Fibroblast of pulmonary artery (primary cell): ENCODE measurements around the gene MGAT4A.

ENCODE experiments used
- DNase-seq: peaks from one replicate; pipeline ENCODE4 v3.0.0-alpha.2; 2010; ENCODE audit warnings: low read depth
- H3K4me3 ChIP-seq: replicated peaks from 2 replicates; pipeline ENCODE4 v1.5.1; 2011; ENCODE audit warnings: low read depth, mild to moderate bottlenecking, control low read depth, low read length, moderate library complexity
- TF ChIP-seq, protein P1 (sequence below): IDR thresholded peaks from 2 replicates; pipeline ENCODE4 v1.5.1; 2011; ENCODE audit warnings: mild to moderate bottlenecking, control low read depth, low read length, inconsistent platforms; ENCODE audit errors: missing control alignments

MGAT4A gene

DNA sequence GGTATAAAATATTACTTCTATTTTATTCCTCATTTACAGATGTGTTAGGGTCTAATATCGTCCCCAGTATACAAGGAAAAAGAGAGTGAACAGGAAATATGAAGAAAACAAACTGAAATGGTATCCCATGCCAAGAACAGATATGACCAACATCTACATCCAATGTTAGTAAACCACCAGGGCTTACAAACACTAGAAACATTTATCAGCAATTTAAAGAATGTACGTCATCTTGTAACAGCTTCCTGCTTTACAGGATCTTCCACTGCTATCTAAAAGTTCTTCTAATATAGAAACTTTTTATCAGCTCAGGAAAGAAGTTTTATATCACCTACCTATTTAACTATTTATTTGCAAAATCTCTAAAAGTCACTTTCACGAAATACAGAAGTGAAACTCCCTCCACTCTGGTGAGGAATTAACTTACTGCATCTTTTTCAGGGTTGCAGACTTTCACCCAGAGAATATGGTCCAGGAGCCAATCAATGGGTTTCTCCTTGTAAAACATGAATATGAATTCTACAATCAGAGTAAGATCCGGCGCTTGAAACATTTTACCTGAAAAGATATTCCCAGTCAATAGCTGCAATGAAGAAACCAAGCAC lies 87.3 kb downstream of the MGAT4A start:
- H3K4me3 ChIP-seq: no peak overlapping the region
- DNase-seq: peak; percentile 17
- TF ChIP-seq, protein P1, sequence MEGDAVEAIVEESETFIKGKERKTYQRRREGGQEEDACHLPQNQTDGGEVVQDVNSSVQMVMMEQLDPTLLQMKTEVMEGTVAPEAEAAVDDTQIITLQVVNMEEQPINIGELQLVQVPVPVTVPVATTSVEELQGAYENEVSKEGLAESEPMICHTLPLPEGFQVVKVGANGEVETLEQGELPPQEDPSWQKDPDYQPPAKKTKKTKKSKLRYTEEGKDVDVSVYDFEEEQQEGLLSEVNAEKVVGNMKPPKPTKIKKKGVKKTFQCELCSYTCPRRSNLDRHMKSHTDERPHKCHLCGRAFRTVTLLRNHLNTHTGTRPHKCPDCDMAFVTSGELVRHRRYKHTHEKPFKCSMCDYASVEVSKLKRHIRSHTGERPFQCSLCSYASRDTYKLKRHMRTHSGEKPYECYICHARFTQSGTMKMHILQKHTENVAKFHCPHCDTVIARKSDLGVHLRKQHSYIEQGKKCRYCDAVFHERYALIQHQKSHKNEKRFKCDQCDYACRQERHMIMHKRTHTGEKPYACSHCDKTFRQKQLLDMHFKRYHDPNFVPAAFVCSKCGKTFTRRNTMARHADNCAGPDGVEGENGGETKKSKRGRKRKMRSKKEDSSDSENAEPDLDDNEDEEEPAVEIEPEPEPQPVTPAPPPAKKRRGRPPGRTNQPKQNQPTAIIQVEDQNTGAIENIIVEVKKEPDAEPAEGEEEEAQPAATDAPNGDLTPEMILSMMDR: no peak

DNA sequence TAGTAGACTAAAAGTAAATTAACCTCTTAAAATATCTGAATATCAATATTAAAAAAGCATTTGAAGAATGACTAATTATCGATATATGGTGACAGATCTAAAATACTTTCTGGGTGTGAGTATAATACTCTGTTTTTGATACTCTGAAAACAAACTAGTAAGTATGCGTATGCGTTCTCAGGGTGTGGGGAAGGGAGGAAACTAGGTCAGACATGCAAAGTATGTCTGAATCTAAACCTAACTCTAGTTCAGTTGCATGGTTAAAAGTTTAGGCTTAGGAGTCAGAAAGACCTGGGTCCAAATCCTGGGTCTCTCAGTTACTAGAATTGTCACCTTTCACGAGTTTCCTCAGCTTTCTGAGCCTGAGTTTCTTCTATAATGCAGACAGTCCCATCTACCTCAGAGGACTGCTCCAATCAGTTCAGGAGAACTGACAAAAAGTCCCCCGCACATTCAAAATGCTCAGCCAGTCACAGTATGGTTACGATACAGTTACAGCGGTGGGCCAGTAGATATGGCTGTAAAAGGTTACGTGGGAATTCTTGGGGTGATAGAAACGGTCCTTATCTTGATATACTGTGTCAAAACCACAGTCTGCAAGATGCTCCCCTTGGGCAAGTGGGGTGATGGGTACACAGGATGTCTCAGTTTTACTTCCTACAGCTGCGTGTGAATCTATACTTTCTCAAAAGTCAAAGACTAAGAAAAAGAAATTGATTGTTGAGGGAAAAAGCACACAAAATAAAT lies 93.4 kb downstream of the MGAT4A start:
- TF ChIP-seq, protein P1: no peak
- no peak overlapping the region for H3K4me3 ChIP-seq
- DNase-seq: no peak

DNA sequence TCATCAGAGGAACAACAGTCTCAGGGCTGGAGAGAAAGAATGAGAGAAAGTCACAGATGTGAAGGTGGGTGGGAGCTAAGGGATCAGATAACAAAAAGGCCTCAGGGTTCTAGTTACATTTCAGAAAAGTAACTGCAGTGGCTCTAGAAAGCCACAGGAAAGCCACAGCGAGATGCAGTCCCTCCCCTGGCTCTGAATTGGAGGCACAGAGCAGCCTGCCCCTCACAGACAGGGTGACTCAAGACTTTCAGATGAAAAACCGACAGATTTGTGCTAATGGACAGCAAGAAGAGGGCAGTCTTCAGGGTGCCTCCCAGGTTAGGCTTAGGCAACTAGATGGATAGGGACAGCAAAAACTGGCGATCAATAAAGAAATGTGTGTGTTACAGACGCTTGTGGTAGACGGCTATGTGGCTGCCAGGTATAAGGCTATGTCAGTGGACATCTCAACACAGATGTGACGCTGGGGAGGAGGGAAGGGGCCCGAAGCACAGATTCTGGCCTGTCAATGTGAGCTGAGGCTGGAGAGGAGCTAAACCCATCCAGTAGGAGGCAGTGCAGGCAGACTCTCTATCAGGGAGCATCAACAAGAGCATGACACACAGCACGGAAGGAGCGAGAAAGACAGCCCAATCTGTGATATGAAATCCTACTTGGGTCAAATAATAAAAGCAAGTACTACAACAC lies 96.4 kb downstream of the MGAT4A start:
- no peak for DNase-seq
- TF ChIP-seq, protein P1: peak; percentile 31
- no peak overlapping the region for H3K4me3 ChIP-seq

DNA sequence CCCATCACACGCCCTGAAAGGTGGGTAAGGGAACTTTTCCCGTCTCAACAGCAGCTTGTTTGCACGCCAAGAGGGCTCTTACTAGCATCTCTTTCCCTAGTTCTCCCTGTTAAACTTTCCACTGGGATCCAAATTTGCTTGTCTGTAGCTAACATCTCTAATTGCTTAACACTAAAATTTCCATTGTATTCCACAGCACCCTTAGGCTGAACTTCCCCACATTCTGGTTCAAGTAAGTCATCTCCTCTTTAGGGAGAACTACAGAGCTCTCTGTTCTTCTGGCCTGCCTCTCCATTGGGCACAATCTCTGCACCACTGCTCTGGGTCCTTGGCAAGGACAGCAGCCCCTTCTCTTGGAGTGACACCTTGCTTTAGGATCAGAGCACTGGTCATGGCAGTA lies 98.6 kb downstream of the MGAT4A start:
- TF ChIP-seq, protein P1: no peak
- no peak overlapping the region for H3K4me3 ChIP-seq
- no peak for DNase-seq

DNA sequence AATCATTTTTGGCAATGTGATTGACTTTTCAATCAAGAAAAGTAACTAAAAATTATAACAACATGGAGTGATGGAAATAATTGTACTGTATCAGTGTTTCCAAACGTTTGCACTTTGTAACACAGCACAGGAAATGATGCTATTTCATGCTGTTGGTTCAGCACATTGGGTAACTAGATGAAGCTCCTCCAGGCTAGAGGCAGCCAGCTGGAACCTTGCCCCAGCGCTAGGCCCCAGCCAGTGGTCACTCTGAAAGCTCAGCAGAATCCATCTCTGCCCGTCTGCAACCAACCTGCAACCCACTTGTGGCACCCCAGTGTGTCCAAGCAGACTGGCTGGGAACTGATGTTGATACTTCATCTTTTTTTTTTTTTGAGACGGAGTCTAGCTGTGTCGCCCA lies 107.3 kb downstream of the MGAT4A start:
- peak; percentile 78 for DNase-seq
- TF ChIP-seq, protein P1: no peak
- no peak overlapping the region for H3K4me3 ChIP-seq

DNA sequence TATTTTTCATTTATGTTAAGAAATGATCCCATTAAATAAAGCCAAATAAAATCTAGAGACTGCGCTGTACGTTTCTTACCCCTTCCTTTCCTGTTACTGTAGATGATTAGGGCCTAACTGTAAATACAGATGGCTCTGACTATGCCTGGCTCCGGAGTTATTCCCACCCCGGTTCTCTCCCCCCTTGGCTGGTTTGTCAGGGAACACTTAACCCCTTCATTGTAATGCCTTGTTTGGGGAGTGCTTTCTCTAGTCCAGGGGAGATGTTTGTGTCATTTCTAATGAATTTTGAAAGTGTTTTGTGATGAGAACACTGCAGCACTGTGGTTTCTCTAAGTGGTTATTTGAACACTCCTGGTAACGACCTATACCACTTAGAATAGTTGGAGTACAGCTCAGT lies 113.8 kb downstream of the MGAT4A start:
- TF ChIP-seq, protein P1: no peak
- H3K4me3 ChIP-seq: no peak overlapping the region
- DNase-seq: no peak
